Activated B cell treated with CpG ODN at 0.5 μM for 24 hours (primary cell): Measurements from ENCODE around the gene CDC14A. TPM values are rescaled to one million over a fixed set of nuclear protein-coding genes. Genes with fewer than 3 reads are reported as not detected.

Experiments
- ATAC-seq: fragments of 200-7000 bp; cut with Tn5 transposase; one replicate; pipeline ENCODE4 v1.10.0; 2021; ENCODE audit warnings: low read depth, mild to moderate bottlenecking, moderate library complexity
- CTCF ChIA-PET: fragments of 350-600 bp; sonication (Branson Sonifier 250); formaldehyde crosslinking; loops from one replicate; lab custom pipeline; 2021; ENCODE audit warnings: antibody characterized with exemption; lab: Charles Lee
- POLR2A ChIA-PET: fragments of 350-600 bp; sonication (Branson Sonifier 250); formaldehyde crosslinking; loops from one replicate; lab custom pipeline; 2021; ENCODE audit warnings: antibody characterized with exemption; lab: Charles Lee
- DNase-seq: peaks from one replicate; pipeline ENCODE4 v3.0.0; 2022
- H3K27ac Mint-ChIP-seq: one replicate; pipeline ENCODE4 v1.8.0; 2020; ENCODE audit warnings: mixed read lengths
- H3K27me3 Mint-ChIP-seq: one replicate; pipeline ENCODE4 v1.8.0; 2021; ENCODE audit warnings: mixed read lengths
- H3K36me3 Mint-ChIP-seq: one replicate; pipeline ENCODE4 v1.8.0; 2021; ENCODE audit warnings: low read depth, mixed read lengths
- H3K4me1 Mint-ChIP-seq: one replicate; pipeline ENCODE4 v1.8.0; 2021; ENCODE audit warnings: mixed read lengths
- H3K4me3 Mint-ChIP-seq: one replicate; pipeline ENCODE4 v1.8.0; 2020; ENCODE audit warnings: mild to moderate bottlenecking, mixed read lengths
- H3K9me3 Mint-ChIP-seq: one replicate; pipeline ENCODE4 v1.8.0; 2020; ENCODE audit warnings: mixed read lengths
- intact Hi-C: fragments of 100-400 bp; cut with micrococcal nuclease; formaldehyde crosslinking; loops from one replicate; pipeline ENCODE4 v1.15.1; 2024
- total RNA-seq: library from RNA; stranded (reverse); gene quantifications from 2 replicates; pipeline ENCODE4 v1.2.3, GENCODE V29; 2022
- TF ChIP-seq, protein P1 (sequence below): fragments of 200-600 bp; IDR thresholded peaks from one replicate; pipeline ENCODE4 v1.8.0; 2022; ENCODE audit warnings: antibody characterized with exemption, mild to moderate bottlenecking

The CDC14A gene
- total RNA-seq, 1 donor from 2014 or later: 16.8 TPM

GRCh38 chr1:100320311-100321099, 31.8 kb upstream of the CDC14A start:
- peaks cover 5% of the 10 kb centered on the region for H3K36me3 Mint-ChIP-seq
- peaks cover 24% of the 10 kb centered on the region for H3K9me3 Mint-ChIP-seq
- no peaks in the 10 kb centered on the region for H3K4me1 Mint-ChIP-seq
- ChIA-PET POLR2A (no interaction called here), CTCF (no interaction called here)
- H3K27me3 Mint-ChIP-seq: peaks cover 2% of the 10 kb centered on the region
- ATAC-seq (no peak), DNase-seq (no peak)
- H3K4me3 Mint-ChIP-seq: no peak overlapping the region
- intact Hi-C loops: no loop called here
- TF ChIP-seq, protein P1, sequence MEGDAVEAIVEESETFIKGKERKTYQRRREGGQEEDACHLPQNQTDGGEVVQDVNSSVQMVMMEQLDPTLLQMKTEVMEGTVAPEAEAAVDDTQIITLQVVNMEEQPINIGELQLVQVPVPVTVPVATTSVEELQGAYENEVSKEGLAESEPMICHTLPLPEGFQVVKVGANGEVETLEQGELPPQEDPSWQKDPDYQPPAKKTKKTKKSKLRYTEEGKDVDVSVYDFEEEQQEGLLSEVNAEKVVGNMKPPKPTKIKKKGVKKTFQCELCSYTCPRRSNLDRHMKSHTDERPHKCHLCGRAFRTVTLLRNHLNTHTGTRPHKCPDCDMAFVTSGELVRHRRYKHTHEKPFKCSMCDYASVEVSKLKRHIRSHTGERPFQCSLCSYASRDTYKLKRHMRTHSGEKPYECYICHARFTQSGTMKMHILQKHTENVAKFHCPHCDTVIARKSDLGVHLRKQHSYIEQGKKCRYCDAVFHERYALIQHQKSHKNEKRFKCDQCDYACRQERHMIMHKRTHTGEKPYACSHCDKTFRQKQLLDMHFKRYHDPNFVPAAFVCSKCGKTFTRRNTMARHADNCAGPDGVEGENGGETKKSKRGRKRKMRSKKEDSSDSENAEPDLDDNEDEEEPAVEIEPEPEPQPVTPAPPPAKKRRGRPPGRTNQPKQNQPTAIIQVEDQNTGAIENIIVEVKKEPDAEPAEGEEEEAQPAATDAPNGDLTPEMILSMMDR: no peak
- no peak overlapping the region for H3K27ac Mint-ChIP-seq

- H3K27me3 Mint-ChIP-seq: peaks cover 2% of the 10 kb centered on the region
- intact Hi-C loops: no loop called here
- no peak for ATAC-seq
Measured at GRCh38 chr1:100321100-100321493, 31.2 kb upstream of the CDC14A start.

DNA sequence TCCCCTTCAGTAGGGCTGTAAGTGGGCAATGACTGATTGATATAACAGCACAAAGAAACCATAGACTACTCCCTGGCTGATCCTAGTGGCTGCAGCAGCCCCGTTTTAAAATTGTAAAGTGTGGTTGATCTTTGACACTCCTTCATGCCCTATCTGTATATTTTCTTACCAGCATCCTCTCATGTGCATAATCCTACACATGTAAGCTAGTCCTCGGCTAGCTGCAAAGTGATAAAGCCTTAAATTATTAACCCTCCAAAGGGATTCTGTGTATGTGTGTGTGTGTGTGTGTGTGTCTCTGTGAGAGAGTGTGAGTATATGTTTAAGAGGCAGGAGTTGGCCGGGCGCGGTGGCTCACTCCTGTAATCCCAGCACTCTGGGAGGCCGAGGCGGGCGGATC, 30.8 kb upstream of the CDC14A start:
- no peak for ATAC-seq
- H3K36me3 Mint-ChIP-seq: peaks cover 5% of the 10 kb centered on the region
- peaks cover 18% of the 10 kb centered on the region for H3K9me3 Mint-ChIP-seq
- H3K4me1 Mint-ChIP-seq: no peaks in the 10 kb centered on the region
- ChIA-PET CTCF (no interaction called here), POLR2A (no interaction called here)
- H3K27ac Mint-ChIP-seq: no peak overlapping the region
- TF ChIP-seq, protein P1: no peak
- H3K4me3 Mint-ChIP-seq: no peak overlapping the region
- H3K27me3 Mint-ChIP-seq: peaks cover 2% of the 10 kb centered on the region
- DNase-seq: no peak
- intact Hi-C loops: no loop called here

More at GRCh38 chr1:100321100-100321493, 31.2 kb upstream of the CDC14A start:
- H3K4me3 Mint-ChIP-seq: no peak overlapping the region
- ChIA-PET CTCF (no interaction called here), POLR2A (no interaction called here)
- H3K9me3 Mint-ChIP-seq: peaks cover 20% of the 10 kb centered on the region
- TF ChIP-seq, protein P1: no peak
- no peak for DNase-seq
- H3K36me3 Mint-ChIP-seq: peaks cover 5% of the 10 kb centered on the region
- H3K27ac Mint-ChIP-seq: no peak overlapping the region
- no peaks in the 10 kb centered on the region for H3K4me1 Mint-ChIP-seq

DNA sequence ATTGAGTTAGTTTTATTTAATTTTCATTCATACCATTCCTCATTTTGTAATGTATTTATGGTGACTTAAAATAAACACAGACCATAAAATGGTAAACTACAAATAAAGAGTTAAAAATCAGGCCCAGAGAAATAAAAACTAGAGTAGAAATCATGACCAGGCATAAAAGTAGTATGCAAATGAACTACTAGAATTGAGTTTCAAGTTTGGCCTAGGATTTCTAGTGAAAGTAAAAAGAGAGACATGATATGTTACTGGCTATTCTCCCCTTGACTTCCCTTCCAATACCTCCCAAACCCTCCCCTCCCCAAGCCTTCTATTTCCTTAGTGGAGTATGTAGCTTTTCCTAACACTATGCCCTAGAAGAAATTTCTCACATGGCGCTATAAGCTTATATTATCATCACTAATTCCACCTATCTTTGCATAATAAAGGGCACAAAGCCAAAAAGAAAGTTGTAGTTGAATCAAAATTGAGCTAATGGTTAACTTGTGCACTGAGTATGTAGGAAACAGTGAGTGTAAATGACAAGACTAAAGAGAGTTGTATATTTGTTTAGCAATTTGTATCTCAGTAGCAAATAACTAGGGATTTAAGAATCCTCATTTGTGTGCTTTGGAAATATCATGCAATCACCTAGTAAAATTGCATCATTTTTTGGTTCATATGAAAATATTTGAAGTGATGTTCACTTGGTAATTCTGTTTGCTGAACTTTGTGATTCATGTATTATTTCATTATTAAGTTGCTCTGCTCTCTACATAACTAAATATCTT, 29.7 kb upstream of the CDC14A start:
- no peak overlapping the region for H3K27ac Mint-ChIP-seq
- ChIA-PET POLR2A (no interaction called here), CTCF (no interaction called here)
- H3K27me3 Mint-ChIP-seq: no peaks in the 10 kb centered on the region
- TF ChIP-seq, protein P1: no peak
- intact Hi-C loops: no loop called here
- no peaks in the 10 kb centered on the region for H3K4me1 Mint-ChIP-seq
- ATAC-seq: no peak
- DNase-seq: no peak
- no peak overlapping the region for H3K4me3 Mint-ChIP-seq
- peaks cover 14% of the 10 kb centered on the region for H3K9me3 Mint-ChIP-seq
- peaks cover 5% of the 10 kb centered on the region for H3K36me3 Mint-ChIP-seq

GRCh38 chr1:100323419-100324106, 28.7 kb upstream of the CDC14A start:
- peaks cover 14% of the 10 kb centered on the region for H3K9me3 Mint-ChIP-seq
- no peaks in the 10 kb centered on the region for H3K27me3 Mint-ChIP-seq
- H3K36me3 Mint-ChIP-seq: peaks cover 5% of the 10 kb centered on the region
- CTCF ChIA-PET: no interaction called here
- no peaks in the 10 kb centered on the region for H3K4me1 Mint-ChIP-seq
- no peak overlapping the region for H3K27ac Mint-ChIP-seq
- TF ChIP-seq, protein P1: no peak
- no peak for ATAC-seq
- POLR2A ChIA-PET: no interaction called here
- DNase-seq: no peak
- H3K4me3 Mint-ChIP-seq: no peak overlapping the region
- intact Hi-C loops: no loop called here
